Endothelial cell of umbilical vein (primary cell): ENCODE measurements around the gene ZNF283. TPM values are rescaled to one million over a fixed set of nuclear protein-coding genes. Genes with fewer than 3 reads are reported as not detected.
"Not testable (repeated sequence)": the region's sequence is repeated elsewhere in the genome, so short reads cannot be mapped to it uniquely, and the experiment has no call there.

Experiments used
- BruUV-seq: library from RNA; stranded (reverse); fragments of 400-500 nt; replicated peaks from 2 replicates; lab custom pipeline; 2021; lab: Mats Ljungman, UMichigan
- CTCF ChIA-PET: fragments of 300-600, 350-600 bp; sonication (Branson Sonifier 250); formaldehyde crosslinking; loops from one replicate; lab custom pipeline; 2021; ENCODE audit warnings: antibody characterized with exemption, inconsistent platforms; lab: Charles Lee
- POLR2A ChIA-PET: fragments of 300-600, 350-600 bp; sonication (Branson Sonifier 250); formaldehyde crosslinking; loops from one replicate; lab custom pipeline; 2021; ENCODE audit warnings: antibody characterized with exemption, inconsistent platforms; lab: Charles Lee
- DNase-seq: peaks from one replicate; pipeline ENCODE4 v3.0.0-alpha.2; 2011; ENCODE audit warnings: low read depth, low spot score
- FAIRE-seq: peaks from 2 replicates; lab custom pipeline; 2011; peaks lifted over from hg19 to GRCh38; lab: Jason Lieb, UNC
- H2AFZ ChIP-seq: 2 replicates; pipeline ENCODE4 v1.6.0; 2012; ENCODE audit warnings: low read depth, low read length, control low read depth, inconsistent platforms
- H3K27ac ChIP-seq: 2 replicates; pipeline ENCODE4 v1.5.1; 2011; ENCODE audit warnings: low read depth, mild to moderate bottlenecking, control low read depth, low read length, moderate library complexity; ENCODE audit not compliant: insufficient read depth
- H3K27me3 ChIP-seq, 2 experiments: 2 replicates each; pipeline versions ENCODE4 v1.6.0 to v1.6.1; 2011; ENCODE audit warnings: low read length in 2 of 2, mixed read lengths in 1 of 2; ENCODE audit not compliant: control insufficient read depth in 2 of 2, insufficient read depth in 2 of 2
- H3K36me3 ChIP-seq, 2 experiments: 2 replicates in 1 of 2; 3 replicates in 1 of 2; pipeline ENCODE4 v1.5.1; 2011; ENCODE audit warnings: low read length in 2 of 2, mild to moderate bottlenecking in 1 of 2, moderate library complexity in 1 of 2; ENCODE audit not compliant: control insufficient read depth in 2 of 2, insufficient read depth in 2 of 2; ENCODE audit errors: extremely low read depth in 1 of 2
- H3K4me1 ChIP-seq: 3 replicates; pipeline ENCODE4 v1.5.1; 2011; ENCODE audit warnings: mild to moderate bottlenecking, low read length; ENCODE audit not compliant: control insufficient read depth, insufficient read depth; ENCODE audit errors: extremely low read depth
- H3K4me2 ChIP-seq: 2 replicates; pipeline ENCODE4 v1.6.1; 2011; ENCODE audit warnings: low read length, control low read depth, mixed read lengths; ENCODE audit not compliant: insufficient read depth
- H3K4me3 ChIP-seq, 3 experiments: fragments of 200-600 bp in 1 of 3; sonication (generic), shearing (Covaris generic) in 1 of 3; replicated peaks in 1 of 3; 2 replicates each; pipeline ENCODE4 v1.5.1; 2011 to 2016; ENCODE audit warnings: control low read depth in 3 of 3, low read length in 3 of 3, mild to moderate bottlenecking in 2 of 3, inconsistent platforms in 1 of 3, low read depth in 1 of 3, moderate library complexity in 1 of 3; ENCODE audit not compliant: insufficient read depth in 1 of 3
- H3K79me2 ChIP-seq: 2 replicates; pipeline ENCODE4 v1.6.0; 2012; ENCODE audit warnings: low read length, inconsistent platforms; ENCODE audit not compliant: control insufficient read depth, insufficient read depth
- H3K9ac ChIP-seq: replicated peaks from 2 replicates; pipeline ENCODE3; 2011; ENCODE audit warnings: low read length, control low read depth; ENCODE audit not compliant: insufficient read depth; ENCODE audit errors: extremely low read depth
- H3K9me1 ChIP-seq: replicated peaks from 3 replicates; pipeline ENCODE4 v1.6.0; 2011; ENCODE audit warnings: mild to moderate bottlenecking, low read length; ENCODE audit not compliant: control insufficient read depth, insufficient read depth; ENCODE audit errors: extremely low read depth
- H3K9me3 ChIP-seq: replicated peaks from 2 replicates; pipeline ENCODE4 v1.5.1; 2012; ENCODE audit warnings: low read length, inconsistent platforms; ENCODE audit not compliant: control insufficient read depth, insufficient read depth
- H4K20me1 ChIP-seq: replicated peaks from 2 replicates; pipeline ENCODE3; 2011; ENCODE audit warnings: mild to moderate bottlenecking, low read length; ENCODE audit not compliant: control insufficient read depth, insufficient read depth; ENCODE audit errors: extremely low read depth
- EZH2 ChIP-seq: IDR thresholded peaks from 2 replicates; pipeline ENCODE4 v1.6.1; 2012; ENCODE audit warnings: borderline replicate concordance, low read depth, mild to moderate bottlenecking, moderate library complexity, low read length, inconsistent platforms; ENCODE audit not compliant: severe bottlenecking
- FOS ChIP-seq: IDR thresholded peaks from 2 replicates; pipeline ENCODE4 v1.6.1; 2011; ENCODE audit warnings: mild to moderate bottlenecking, low read length, moderate library complexity, borderline replicate concordance; ENCODE audit not compliant: insufficient read depth
- GATA2 ChIP-seq: IDR thresholded peaks from 2 replicates; pipeline ENCODE4 v1.7.0; 2011; ENCODE audit warnings: low read depth, mild to moderate bottlenecking, moderate library complexity, mixed read lengths, low read length; ENCODE audit not compliant: insufficient read length, insufficient read depth
- JUN ChIP-seq: IDR thresholded peaks from 2 replicates; pipeline ENCODE4 v1.6.1; 2011; ENCODE audit warnings: borderline replicate concordance, low read depth; ENCODE audit not compliant: insufficient read length, insufficient read depth
- MYC ChIP-seq: IDR thresholded peaks from one replicate; pipeline ENCODE4 v1.6.1; 2011; ENCODE audit warnings: mild to moderate bottlenecking, low read depth, low read length
- POLR2A ChIP-seq: IDR thresholded peaks from 2 replicates; pipeline ENCODE4 v1.6.1; 2012; ENCODE audit warnings: low read depth, mild to moderate bottlenecking, control low read depth, low read length
- POLR2AphosphoS5 ChIP-seq: IDR thresholded peaks from 2 replicates; pipeline ENCODE4 v1.6.1; 2012; ENCODE audit warnings: low read depth, mild to moderate bottlenecking, control low read depth, low read length, moderate library complexity; ENCODE audit not compliant: insufficient read depth
- dilution Hi-C: fragments of 300-500 bp; cut with MboI; formaldehyde crosslinking; loops from one replicate; pipeline ENCODE4 v1.15.0; 2019; ENCODE audit warnings: low sequenced_read_pairs; ENCODE audit not compliant: extremely low pct_ligation_motif_present
- intact Hi-C: fragments of 100-400 bp; cut with micrococcal nuclease; formaldehyde crosslinking; loops from one replicate; pipeline ENCODE4 v1.10.0; 2022
- polyA plus RNA-seq, 4 experiments: library from polyadenylated mRNA; depleted of rRNA in 3 of 4; stranded (reverse) in 3 of 4; unstranded in 1 of 4; fragments of >200 nt; gene quantifications; 2 replicates each; pipeline versions ENCODE4 v1.2.1 to v1.2.3, GENCODE V29; 2011 to 2012; ENCODE audit warnings: missing spikeins in 1 of 4
- total RNA-seq: library from RNA; stranded (reverse); gene quantifications from 2 replicates; pipeline ENCODE4 v1.2.3, GENCODE V29; 2021
- TF ChIP-seq, protein P1 (sequence below), 2 donors: IDR thresholded peaks; 1 replicate in 1 of 2; 2 replicates in 1 of 2; pipeline ENCODE4 v1.5.1; 2011; ENCODE audit warnings: low read length in 2 of 2, mild to moderate bottlenecking in 2 of 2, moderate library complexity in 2 of 2, control low read depth in 1 of 2, inconsistent platforms in 1 of 2, low read depth in 1 of 2; ENCODE audit not compliant: insufficient read depth in 1 of 2; ENCODE audit errors: extremely low read depth in 1 of 2
- TF ChIP-seq, protein P2 (sequence below): IDR thresholded peaks from 2 replicates; pipeline ENCODE4 v1.6.1; 2011; ENCODE audit not compliant: insufficient read depth, insufficient read length

Gene ZNF283
- total and polyA plus RNA-seq, 2 donors (not counting 3 experiments of a cell fraction or from before 2014, with no cell fraction given) = 1.9 to 10.7 TPM

DNA sequence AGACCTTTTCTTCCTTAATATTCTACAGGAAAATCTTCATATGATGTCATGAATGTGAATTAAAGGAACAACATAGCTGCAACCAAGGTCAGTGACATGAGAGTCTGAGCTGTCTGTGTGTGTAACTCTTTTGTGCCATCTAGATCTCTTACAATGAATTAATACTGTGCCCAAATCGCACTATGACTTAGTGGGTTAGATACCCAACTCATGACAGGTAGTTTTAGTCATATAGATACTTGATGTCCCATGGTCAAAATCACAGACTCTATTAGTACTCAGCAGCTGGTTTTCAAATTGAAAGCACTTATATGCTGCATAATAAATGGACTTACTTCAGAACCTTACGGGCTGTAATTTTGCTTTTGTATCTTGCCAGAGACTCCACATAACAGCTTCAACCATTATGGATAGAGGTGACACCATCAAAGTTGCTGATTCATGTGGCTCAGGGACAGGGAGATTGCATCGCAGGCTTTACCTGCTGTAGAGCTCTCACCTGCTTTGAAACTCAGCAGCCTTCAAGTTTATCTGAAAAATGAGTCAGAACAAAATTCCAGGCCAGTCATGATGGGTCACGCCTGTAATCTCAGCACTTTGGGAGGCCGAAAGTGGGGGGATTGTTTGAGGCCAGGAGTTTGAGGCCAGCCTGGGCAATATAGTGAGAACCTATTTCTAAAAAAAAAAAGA lies 12.3 kb upstream of the ZNF283 start:
- H3K79me2 ChIP-seq = no peaks in the 10 kb centered on the region
- no peak overlapping the region for H3K4me2 ChIP-seq
- H3K9me3 ChIP-seq = no peaks in the 10 kb centered on the region
- POLR2A ChIA-PET = interaction anchor here (0.7 kb wide), 1 partner anchor 66 kb away, joined by 4 read pairs; no protein-coding TSS in a partner anchor
- H3K36me3 ChIP-seq = no peaks in the 10 kb centered on the region
- DNase-seq = no peak
- H4K20me1 ChIP-seq = no peaks in the 10 kb centered on the region
- no peak for FAIRE-seq
- TF ChIP-seq JUN = no peak
- no peak for TF ChIP-seq FOS
- no peak for TF ChIP-seq POLR2AphosphoS5
- no peak for TF ChIP-seq POLR2A
- TF ChIP-seq EZH2 = no peak
- TF ChIP-seq, protein P1, sequence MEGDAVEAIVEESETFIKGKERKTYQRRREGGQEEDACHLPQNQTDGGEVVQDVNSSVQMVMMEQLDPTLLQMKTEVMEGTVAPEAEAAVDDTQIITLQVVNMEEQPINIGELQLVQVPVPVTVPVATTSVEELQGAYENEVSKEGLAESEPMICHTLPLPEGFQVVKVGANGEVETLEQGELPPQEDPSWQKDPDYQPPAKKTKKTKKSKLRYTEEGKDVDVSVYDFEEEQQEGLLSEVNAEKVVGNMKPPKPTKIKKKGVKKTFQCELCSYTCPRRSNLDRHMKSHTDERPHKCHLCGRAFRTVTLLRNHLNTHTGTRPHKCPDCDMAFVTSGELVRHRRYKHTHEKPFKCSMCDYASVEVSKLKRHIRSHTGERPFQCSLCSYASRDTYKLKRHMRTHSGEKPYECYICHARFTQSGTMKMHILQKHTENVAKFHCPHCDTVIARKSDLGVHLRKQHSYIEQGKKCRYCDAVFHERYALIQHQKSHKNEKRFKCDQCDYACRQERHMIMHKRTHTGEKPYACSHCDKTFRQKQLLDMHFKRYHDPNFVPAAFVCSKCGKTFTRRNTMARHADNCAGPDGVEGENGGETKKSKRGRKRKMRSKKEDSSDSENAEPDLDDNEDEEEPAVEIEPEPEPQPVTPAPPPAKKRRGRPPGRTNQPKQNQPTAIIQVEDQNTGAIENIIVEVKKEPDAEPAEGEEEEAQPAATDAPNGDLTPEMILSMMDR (IDR thresholded peaks at IDR 0.05; ENCODE audit: extremely low read depth in 1 of 2, insufficient read depth in 1 of 2, low read depth in 1 of 2, low read length in 2 of 2) = no peak
- TF ChIP-seq MYC = no peak
- TF ChIP-seq, protein P2, sequence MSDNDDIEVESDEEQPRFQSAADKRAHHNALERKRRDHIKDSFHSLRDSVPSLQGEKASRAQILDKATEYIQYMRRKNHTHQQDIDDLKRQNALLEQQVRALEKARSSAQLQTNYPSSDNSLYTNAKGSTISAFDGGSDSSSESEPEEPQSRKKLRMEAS = no peak
- TF ChIP-seq GATA2 = no peak
- CTCF ChIA-PET = interaction anchor here (0.8 to 1.9 kb wide), 5 partner anchors 12 to 259 kb away, joined by 3 to 4 read pairs (median 3); partner anchors contain the start of gene ZNF283
- H3K9me1 ChIP-seq = no peaks in the 10 kb centered on the region
- intact Hi-C loops = no loop called here
- no peak overlapping the region for H2AFZ ChIP-seq
- no peak overlapping the region for H3K4me3 ChIP-seq
- H3K27ac ChIP-seq = no peak overlapping the region
- BruUV-seq = no TSS peak
- peaks cover under 1 to 3% of the 10 kb centered on the region in 2 experiments for H3K27me3 ChIP-seq
- no peaks in the 10 kb centered on the region for H3K4me1 ChIP-seq
- dilution Hi-C loops = no loop called here
- no peak overlapping the region for H3K9ac ChIP-seq

DNA sequence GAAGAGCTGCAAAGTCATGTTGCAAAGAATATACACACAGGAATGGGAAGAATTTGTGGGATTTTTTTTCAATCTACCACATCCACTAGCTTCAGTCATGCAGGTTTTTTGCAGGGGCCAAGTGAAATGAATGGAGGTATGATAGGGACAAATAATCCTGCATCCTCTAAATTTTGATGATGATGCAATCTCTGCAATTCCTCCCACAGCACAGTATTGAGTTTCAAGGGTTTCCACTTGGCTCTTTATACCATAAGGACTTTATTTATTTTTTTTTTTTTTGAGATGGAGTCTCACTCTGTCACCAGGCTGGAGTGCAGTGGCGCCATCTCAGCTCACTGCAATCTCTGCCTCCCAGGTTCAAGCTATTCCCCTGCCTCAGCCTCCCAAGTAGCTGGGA lies 9.7 kb upstream of the ZNF283 start:
- H3K27ac ChIP-seq, H3K36me3 ChIP-seq, H3K9me3 ChIP-seq, H3K9me1 ChIP-seq, H3K4me1 ChIP-seq, H3K4me3 ChIP-seq, BruUV-seq, H3K4me2 ChIP-seq, H3K9ac ChIP-seq, intact Hi-C loops, H3K79me2 ChIP-seq, dilution Hi-C loops, H2AFZ ChIP-seq, CTCF ChIA-PET, DNase-seq, FAIRE-seq, H4K20me1 ChIP-seq, POLR2A ChIA-PET: not testable (repeated sequence)
- H3K27me3 ChIP-seq = peaks cover 9 to 21% of the 10 kb centered on the region in 2 experiments
